NT2/D1 (cell line): ENCODE data around the gene ZNF324.

ENCODE experiments used
- SUZ12 ChIP-seq: IDR thresholded peaks from 2 replicates; pipeline ENCODE4 v1.6.1; 2011; ENCODE audit not compliant: insufficient read length, insufficient read depth; ENCODE audit errors: extremely low read depth
- YY1 ChIP-seq: IDR thresholded peaks from 2 replicates; pipeline ENCODE4 v1.6.1; 2011; ENCODE audit not compliant: insufficient read length, insufficient read depth
- ZNF274 ChIP-seq: IDR thresholded peaks from 2 replicates; pipeline ENCODE4 v1.6.1; 2011; ENCODE audit warnings: mild to moderate bottlenecking, low read depth, low read length

DNA sequence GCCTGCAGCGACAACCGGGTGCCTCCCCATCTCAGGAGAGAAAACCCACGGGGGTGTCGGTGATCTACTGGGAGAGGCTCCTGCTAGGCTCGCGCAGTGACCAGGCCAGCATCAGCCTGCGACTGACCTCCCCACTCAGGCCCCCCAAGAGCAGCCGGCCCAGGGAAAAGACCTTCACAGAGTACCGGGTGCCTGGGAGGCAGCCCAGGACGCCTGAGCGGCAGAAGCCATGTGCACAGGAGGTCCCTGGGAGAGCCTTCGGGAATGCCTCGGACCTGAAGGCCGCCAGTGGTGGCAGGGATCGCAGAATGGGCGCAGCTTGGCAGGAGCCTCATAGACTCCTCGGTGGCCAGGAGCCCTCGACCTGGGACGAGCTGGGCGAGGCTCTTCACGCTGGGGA, 11.6 kb upstream of the ZNF324 start:
- TF ChIP-seq ZNF274 (no peak), YY1 (no peak), SUZ12 (no peak)
